ENCODE results near the gene SHC1.

GRCh38 chr1:154960446-154961136 lies 10.0 kb downstream of the SHC1 start:
- TF ChIP-seq POLR2AphosphoS5 (IDR thresholded peaks at IDR 0.05; ENCODE audit: low read depth, low read length) (no peak), TAF1 (IDR thresholded peaks at IDR 0.05; ENCODE audit: borderline replicate concordance, insufficient read depth, low read length) (no peak), REST (IDR thresholded peaks at IDR 0.05; ENCODE audit: insufficient read depth in 1 of 2, low read depth in 2 of 2, low read length in 2 of 2) (no peak), SIN3A (IDR thresholded peaks at IDR 0.05; ENCODE audit: borderline replicate concordance, insufficient read depth, low read length) (no peak), FOXP2 (optimal IDR thresholded peaks at IDR 0.05; ENCODE audit: borderline replicate concordance, extremely low read depth, extremely low read length, insufficient read depth) (no peak)
